ENCODE data around the gene CHCHD10.

GRCh38 chr22:23804781-23805291 lies 37.1 kb upstream of the CHCHD10 start:
- TF ChIP-seq, protein P1, sequence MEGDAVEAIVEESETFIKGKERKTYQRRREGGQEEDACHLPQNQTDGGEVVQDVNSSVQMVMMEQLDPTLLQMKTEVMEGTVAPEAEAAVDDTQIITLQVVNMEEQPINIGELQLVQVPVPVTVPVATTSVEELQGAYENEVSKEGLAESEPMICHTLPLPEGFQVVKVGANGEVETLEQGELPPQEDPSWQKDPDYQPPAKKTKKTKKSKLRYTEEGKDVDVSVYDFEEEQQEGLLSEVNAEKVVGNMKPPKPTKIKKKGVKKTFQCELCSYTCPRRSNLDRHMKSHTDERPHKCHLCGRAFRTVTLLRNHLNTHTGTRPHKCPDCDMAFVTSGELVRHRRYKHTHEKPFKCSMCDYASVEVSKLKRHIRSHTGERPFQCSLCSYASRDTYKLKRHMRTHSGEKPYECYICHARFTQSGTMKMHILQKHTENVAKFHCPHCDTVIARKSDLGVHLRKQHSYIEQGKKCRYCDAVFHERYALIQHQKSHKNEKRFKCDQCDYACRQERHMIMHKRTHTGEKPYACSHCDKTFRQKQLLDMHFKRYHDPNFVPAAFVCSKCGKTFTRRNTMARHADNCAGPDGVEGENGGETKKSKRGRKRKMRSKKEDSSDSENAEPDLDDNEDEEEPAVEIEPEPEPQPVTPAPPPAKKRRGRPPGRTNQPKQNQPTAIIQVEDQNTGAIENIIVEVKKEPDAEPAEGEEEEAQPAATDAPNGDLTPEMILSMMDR (IDR thresholded peaks at IDR 0.05) = no peak
- TF ChIP-seq POLR2A (IDR thresholded peaks at IDR 0.05) (no peak), POLR2AphosphoS5 (IDR thresholded peaks at IDR 0.05; ENCODE audit: insufficient read depth in 1 of 2, low read depth in 1 of 2) (no peak)
